GM12878 (cell line): Measurements from ENCODE around the gene TRPC3. TPM values are rescaled to one million over a fixed set of nuclear protein-coding genes. Genes with fewer than 3 reads are reported as not detected.

Source experiments
- ATAC-seq: fragments of 200-7000 bp; cut with Tn5 transposase; 3 replicates; pipeline ENCODE4 v1.9.1; 2020; ENCODE audit warnings: mild to moderate bottlenecking, moderate library complexity
- BruUV-seq: library from RNA; stranded (reverse); fragments of 400-500 nt; replicated peaks from 2 replicates; lab custom pipeline; 2021; lab: Mats Ljungman, UMichigan
- CTCF ChIA-PET: fragments of 300-600 bp; sonication (Branson Sonifier 250); formaldehyde crosslinking; extraction: SDS; loops from one replicate; lab custom pipeline; 2021; ENCODE audit warnings: inconsistent platforms; lab: Yijun Ruan, JAX
- POLR2A ChIA-PET: fragments of 350-600 bp; formaldehyde crosslinking; extraction: SDS; loops from one replicate; lab custom pipeline; 2021; ENCODE audit warnings: inconsistent platforms; lab: Charles Lee
- RAD21 ChIA-PET: fragments of 300-600 bp; sonication (Branson Sonifier 250); formaldehyde crosslinking; loops from one replicate; lab custom pipeline; 2023; ENCODE audit warnings: antibody characterized with exemption; ENCODE audit not compliant: unreplicated experiment; lab: Charles Lee
- SMC1A ChIA-PET: fragments of 300-600 bp; sonication (Branson Sonifier 250); formaldehyde crosslinking; loops from one replicate; lab custom pipeline; 2023; ENCODE audit not compliant: unreplicated experiment, uncharacterized antibody; lab: Charles Lee
- DNase-seq: peaks from one replicate; pipeline ENCODE4 v3.0.0-alpha.2; 2011; ENCODE audit warnings: low read depth, low spot score
- FAIRE-seq: peaks from 3 replicates; lab custom pipeline; 2011; peaks lifted over from hg19 to GRCh38; lab: Jason Lieb, UNC
- H2AFZ ChIP-seq: 2 replicates; pipeline ENCODE4 v1.6.0; 2011; ENCODE audit warnings: low read depth, low read length, control low read depth; ENCODE audit not compliant: control insufficient read depth
- H3K27ac ChIP-seq: 2 replicates; pipeline ENCODE4 v1.5.1; 2011; ENCODE audit warnings: control low read depth; ENCODE audit not compliant: control insufficient read depth, insufficient read depth
- H3K27me3 ChIP-seq, 2 experiments: replicated peaks in 1 of 2; 2 replicates each; pipeline versions ENCODE4 v1.6.0 to v1.6.1; 2011; ENCODE audit warnings: low read length in 1 of 2; ENCODE audit not compliant: control insufficient read depth in 2 of 2, insufficient read depth in 2 of 2
- H3K36me3 ChIP-seq, 2 experiments: 2 replicates each; pipeline ENCODE4 v1.5.1; 2011; ENCODE audit warnings: low read length in 1 of 2; ENCODE audit not compliant: control insufficient read depth in 2 of 2, insufficient read depth in 2 of 2
- H3K4me1 ChIP-seq: 2 replicates; pipeline ENCODE4 v1.6.1; 2011; ENCODE audit warnings: mild to moderate bottlenecking, low read length, moderate library complexity, mixed read lengths; ENCODE audit not compliant: control insufficient read depth, insufficient read depth
- H3K4me2 ChIP-seq: 2 replicates; pipeline ENCODE4 v1.6.0; 2011; ENCODE audit warnings: control low read depth; ENCODE audit not compliant: control insufficient read depth, insufficient read depth
- H3K4me3 ChIP-seq: fragments of 200-600 bp; sonication (generic); 2 replicates; pipeline ENCODE4 v1.5.1; 2016
- H3K79me2 ChIP-seq: 2 replicates; pipeline ENCODE4 v1.6.0; 2011; ENCODE audit warnings: low read length; ENCODE audit not compliant: control insufficient read depth, insufficient read depth
- H3K9ac ChIP-seq: 2 replicates; pipeline ENCODE4 v1.8.0; 2011; ENCODE audit warnings: low read length, control low read depth, mixed read lengths; ENCODE audit not compliant: control insufficient read depth, insufficient read depth
- H3K9me3 ChIP-seq: replicated peaks from 3 replicates; pipeline ENCODE4 v1.5.1; 2011; ENCODE audit warnings: mild to moderate bottlenecking, low read length; ENCODE audit not compliant: control insufficient read depth, insufficient read depth
- H4K20me1 ChIP-seq: 2 replicates; pipeline ENCODE4 v1.6.0; 2011; ENCODE audit not compliant: control insufficient read depth, insufficient read depth
- CHD2 ChIP-seq: IDR thresholded peaks from 2 replicates; pipeline ENCODE4 v1.6.1; 2011; ENCODE audit warnings: low read depth, low read length, improper control_type of control experiment, borderline replicate concordance
- EP300 ChIP-seq, 2 experiments: fragments of 150-350 bp in 1 of 2; IDR thresholded peaks; 2 replicates each; pipeline ENCODE4 v1.6.1; 2011 to 2012; ENCODE audit warnings: low read depth in 2 of 2, low read length in 2 of 2, borderline replicate concordance in 1 of 2, improper control_type of control experiment in 1 of 2, inconsistent platforms in 1 of 2; ENCODE audit not compliant: control insufficient read depth in 1 of 2
- JUNB ChIP-seq: IDR thresholded peaks from 2 replicates; pipeline ENCODE4 v1.6.1; 2016; ENCODE audit warnings: antibody characterized with exemption, mild to moderate bottlenecking
- MEF2B ChIP-seq: fragments of 450-650 bp; IDR thresholded peaks from 2 replicates; pipeline ENCODE4 v1.6.1; 2018; ENCODE audit warnings: mild to moderate bottlenecking, moderate library complexity; ENCODE audit not compliant: partially characterized antibody, poor library complexity, severe bottlenecking
- MTA2 ChIP-seq: fragments of 450-650 bp; IDR thresholded peaks from 2 replicates; pipeline ENCODE4 v1.6.1; 2016; ENCODE audit warnings: low read depth, mild to moderate bottlenecking, moderate library complexity
- NR2F1 ChIP-seq: fragments of 450-650 bp; conservative IDR thresholded peaks from 2 replicates; pipeline ENCODE4 v1.6.1; 2017; ENCODE audit warnings: mild to moderate bottlenecking
- NRF1 ChIP-seq: conservative IDR thresholded peaks from 2 replicates; pipeline ENCODE4 v1.6.1; 2011; ENCODE audit warnings: mild to moderate bottlenecking, low read depth, low read length, improper control_type of control experiment
- RAD51 ChIP-seq: fragments of 450-650 bp; IDR thresholded peaks from 2 replicates; pipeline ENCODE4 v1.6.1; 2016; ENCODE audit warnings: moderate library complexity, mild to moderate bottlenecking, inconsistent platforms
- RUNX3 ChIP-seq: IDR thresholded peaks from 2 replicates; pipeline ENCODE4 v1.6.1; 2012; ENCODE audit warnings: low read length, inconsistent platforms
- SKIL ChIP-seq: fragments of 450-650 bp; IDR thresholded peaks from 2 replicates; pipeline ENCODE4 v1.6.1; 2017; ENCODE audit warnings: mild to moderate bottlenecking, low read depth, inconsistent platforms; ENCODE audit not compliant: poor library complexity, severe bottlenecking
- ZNF274 ChIP-seq: IDR thresholded peaks from one replicate; pipeline ENCODE4 v1.8.0; 2011; ENCODE audit not compliant: insufficient read length, insufficient read depth
- ZNF622 ChIP-seq: fragments of 450-650 bp; IDR thresholded peaks from 2 replicates; pipeline ENCODE4 v1.6.1; 2017; ENCODE audit warnings: mild to moderate bottlenecking, inconsistent platforms
- WGBS: methylation state at CpG from one replicate; pipeline ENCODE4 v1.1.6; 2016; ENCODE audit warnings: low lambda C conversion rate; ENCODE audit not compliant: insufficient replicate concordance, insufficient coverage; ENCODE audit errors: missing lambda C conversion rate; 5-methylcytosine and 5-hydroxymethylcytosine counted together
- in situ Hi-C: fragments of 300-500 bp; cut with MboI; formaldehyde crosslinking; loops from 9 replicates; pipeline ENCODE4 v1.14.3; 2018; ENCODE audit warnings: mixed read lengths
- intact Hi-C: fragments of 100-400 bp; cut with micrococcal nuclease; formaldehyde crosslinking; loops from one replicate; pipeline ENCODE4 v1.14.2; 2022; ENCODE audit not compliant: unreplicated experiment
- polyA plus RNA-seq, 11 experiments: library from polyadenylated mRNA; depleted of rRNA in 4 of 11; unstranded in 6 of 11; stranded (reverse) in 5 of 11; fragments of >200 nt; fragmentation: Nextera tagmentation in 4 of 11; fragmentation: Illumina TruSeq in 1 of 11; extraction: Ambion mirVana in 4 of 11; extraction: Trizol in 1 of 11; gene quantifications; 1 replicate in 1 of 11; 2 replicates in 10 of 11; pipeline versions ENCODE4 v1.2.1 to v1.2.3, GENCODE V29; 2011 to 2016; ENCODE audit warnings: inconsistent platforms in 2 of 11, missing spikeins in 2 of 11, low read depth in 1 of 11
- total RNA-seq, 4 experiments: library from RNA; depleted of rRNA in 3 of 4; stranded (reverse); fragments of >200 nt in 3 of 4; fragmentation: Illumina TruSeq in 1 of 4; extraction: Trizol in 1 of 4; gene quantifications; 2 replicates each; pipeline versions ENCODE4 v1.2.1 to v1.2.3, GENCODE V29; 2013 to 2021
- TF ChIP-seq, protein P1 (sequence below): fragments of 450-650 bp; IDR thresholded peaks from 2 replicates; pipeline ENCODE4 v1.6.1; 2016; ENCODE audit warnings: mild to moderate bottlenecking

The TRPC3 gene
- total and polyA plus RNA-seq, 10 of the 15 experiments (the other 5 are each of a cell fraction or from before 2014, with no cell fraction given) = not detected

DNA sequence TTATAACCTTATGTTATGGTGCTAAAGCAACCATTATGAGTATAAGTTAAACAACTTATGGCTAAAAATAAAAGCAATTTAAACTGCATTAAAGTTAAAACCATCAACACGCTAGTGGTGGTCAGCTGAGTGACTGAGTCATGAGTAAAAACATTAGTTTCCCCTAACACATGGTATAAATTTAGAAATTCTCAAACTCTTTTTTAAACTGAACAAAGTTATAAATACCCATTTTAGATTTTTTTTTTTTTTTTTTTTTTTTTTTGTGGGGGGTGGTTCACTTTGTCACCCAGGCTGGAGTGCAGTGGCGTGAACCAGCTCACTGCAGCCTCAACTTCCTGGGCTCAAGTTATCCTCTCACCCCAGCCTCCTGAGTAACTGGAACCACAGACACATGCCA lies 76.2 kb downstream of the TRPC3 start (continued):
- peak; percentile 66 for TF ChIP-seq SKIL
- TF ChIP-seq JUNB = peak; percentile 29; the same call in 1 of the 2 replicates
- TF ChIP-seq MTA2 = peak; percentile 35; the same call in 1 of the 2 replicates
- TF ChIP-seq RAD51 = 0 out of 2 replicates have a peak, but pooled peaks have one; percentile 25
- 0 out of 2 replicates have a peak, but pooled peaks have one; percentile 15 for TF ChIP-seq RUNX3
- TF ChIP-seq CHD2 = no peak

- intact Hi-C loops = loop anchor here (5.0 kb wide), 1 partner anchor 176 kb away; the partner anchor contains the start of gene ANXA5
- H3K79me2 ChIP-seq = no peaks in the 10 kb centered on the region
- H3K27me3 ChIP-seq = no peaks in the 10 kb centered on the region; a peak in 1 of 4 replicates
- ChIA-PET RAD21 (no interaction called here), POLR2A (interaction anchor here (0.7 kb wide), 1 partner anchor 47 kb away, joined by 4 read pairs; no protein-coding TSS in a partner anchor), CTCF (interaction anchor here (0.7 to 0.9 kb wide), 4 partner anchors 54 to 111 kb away, joined by 3 to 4 read pairs (median 3); no protein-coding TSS in a partner anchor), SMC1A (no interaction called here)
- FAIRE-seq (no peak), ATAC-seq (peak; percentile 8), DNase-seq (peak; percentile 17)
- TF ChIP-seq NR2F1 (peak; percentile 34; the same call in 1 of the 2 replicates), MEF2B (peak; percentile 19), SKIL (peak; percentile 69), EP300 (IDR thresholded peaks at IDR 0.05; ENCODE audit: borderline replicate concordance in 1 of 2, control insufficient read depth in 1 of 2, low read depth in 2 of 2, low read length in 2 of 2) (peak in 1 of 2 experiments; percentile 25; a peak in 1 of 4 replicates), ZNF274 (no peak), NRF1 (no peak), ZNF622 (no peak)
- TF ChIP-seq, protein P1, sequence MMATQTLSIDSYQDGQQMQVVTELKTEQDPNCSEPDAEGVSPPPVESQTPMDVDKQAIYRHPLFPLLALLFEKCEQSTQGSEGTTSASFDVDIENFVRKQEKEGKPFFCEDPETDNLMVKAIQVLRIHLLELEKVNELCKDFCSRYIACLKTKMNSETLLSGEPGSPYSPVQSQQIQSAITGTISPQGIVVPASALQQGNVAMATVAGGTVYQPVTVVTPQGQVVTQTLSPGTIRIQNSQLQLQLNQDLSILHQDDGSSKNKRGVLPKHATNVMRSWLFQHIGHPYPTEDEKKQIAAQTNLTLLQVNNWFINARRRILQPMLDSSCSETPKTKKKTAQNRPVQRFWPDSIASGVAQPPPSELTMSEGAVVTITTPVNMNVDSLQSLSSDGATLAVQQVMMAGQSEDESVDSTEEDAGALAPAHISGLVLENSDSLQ = 0 out of 2 replicates have a peak, but pooled peaks have one; percentile 22
- BruUV-seq = no TSS peak
- no peak overlapping the region for H3K4me3 ChIP-seq
- no peak overlapping the region for H2AFZ ChIP-seq
- in situ Hi-C loops = no loop called here
- H3K36me3 ChIP-seq = no peaks in the 10 kb centered on the region
- H3K9ac ChIP-seq = no peak overlapping the region
- WGBS = 33% methylated on average over 3 of the region's 3 CpGs
- no peaks in the 10 kb centered on the region for H3K4me1 ChIP-seq
- no peaks in the 10 kb centered on the region for H3K9me3 ChIP-seq
- no peaks in the 10 kb centered on the region for H4K20me1 ChIP-seq
- H3K27ac ChIP-seq = no peak overlapping the region
- no peak overlapping the region for H3K4me2 ChIP-seq
These were observed 78.3 kb downstream of the TRPC3 start for GRCh38 chr4:121873604-121874003.
